SK-N-SH (cell line): ENCODE measurements around the gene RAB5B. TPM values are rescaled to one million over a fixed set of nuclear protein-coding genes. Genes with fewer than 3 reads are reported as not detected.

ENCODE experiments used
- CTCF ChIA-PET: fragments of 300-600, 350-600 bp; formaldehyde crosslinking; extraction: SDS; loops from one replicate; lab custom pipeline; 2021; lab: Yijun Ruan, JAX
- POLR2A ChIA-PET: fragments of 350-600 bp; sonication (Branson Sonifier 250); formaldehyde crosslinking; extraction: SDS; loops from one replicate; lab custom pipeline; 2020; ENCODE audit warnings: antibody characterized with exemption, inconsistent platforms; lab: Yijun Ruan, JAX
- DNase-seq: peaks from one replicate; pipeline ENCODE4 v3.0.0; 2012
- H2AFZ ChIP-seq: fragments of 200-600 bp; sonication (generic); 2 replicates; pipeline ENCODE4 v1.8.1; 2016; ENCODE audit warnings: antibody characterized with exemption, mild to moderate bottlenecking, low read depth
- H3F3A ChIP-seq: fragments of 200-600 bp; sonication (generic); replicated peaks from 2 replicates; pipeline ENCODE3; 2016; ENCODE audit warnings: antibody characterized with exemption, mild to moderate bottlenecking; ENCODE audit not compliant: insufficient read depth
- H3K27ac ChIP-seq, 2 experiments: fragments of 200-500 bp in 1 of 2; fragments of 200-600 bp in 1 of 2; sonication (Bioruptor generic) in 1 of 2; sonication (generic), shearing (Covaris generic) in 1 of 2; 2 replicates each; pipeline versions ENCODE4 v1.5.1 to v1.6.1; 2014 to 2016; ENCODE audit warnings: low read depth in 2 of 2, inconsistent platforms in 1 of 2, low read length in 1 of 2, mild to moderate bottlenecking in 1 of 2, mixed read lengths in 1 of 2
- H3K27me3 ChIP-seq: fragments of 200-600 bp; sonication (generic), shearing (Covaris generic); 2 replicates; pipeline ENCODE4 v1.6.1; 2016; ENCODE audit warnings: mixed run types; ENCODE audit not compliant: insufficient read depth
- H3K36me3 ChIP-seq, 2 experiments: fragments of 200-500 bp in 1 of 2; fragments of 200-600 bp in 1 of 2; sonication (Bioruptor generic) in 1 of 2; sonication (generic) in 1 of 2; replicated peaks in 1 of 2; 2 replicates each; pipeline versions ENCODE3 to v1.5.1; 2014 to 2016; ENCODE audit warnings: low read length in 1 of 2, mild to moderate bottlenecking in 1 of 2; ENCODE audit not compliant: insufficient read depth in 2 of 2, control insufficient read depth in 1 of 2
- H3K4me1 ChIP-seq, 2 experiments: fragments of 200-500 bp in 1 of 2; fragments of 200-600 bp in 1 of 2; sonication (Bioruptor generic) in 1 of 2; sonication (generic), shearing (Covaris generic) in 1 of 2; 2 replicates each; pipeline versions ENCODE4 v1.5.1 to v1.6.1; 2014 to 2016; ENCODE audit warnings: low read depth in 1 of 2, low read length in 1 of 2, mixed run types in 1 of 2; ENCODE audit not compliant: insufficient read depth in 2 of 2, control insufficient read depth in 1 of 2
- H3K4me2 ChIP-seq: fragments of 200-600 bp; sonication (generic), shearing (Covaris generic); 2 replicates; pipeline ENCODE4 v1.6.1; 2017; ENCODE audit warnings: mixed run types
- H3K4me3 ChIP-seq, 2 experiments: fragments of 200-500 bp in 1 of 2; fragments of 200-600 bp in 1 of 2; sonication (Bioruptor generic) in 1 of 2; sonication (generic), shearing (Covaris generic) in 1 of 2; 2 replicates each; pipeline versions ENCODE4 v1.5.1 to v1.8.1; 2014 to 2016; ENCODE audit warnings: low read depth in 2 of 2, inconsistent platforms in 1 of 2, low read length in 1 of 2, mild to moderate bottlenecking in 1 of 2, mixed read lengths in 1 of 2, moderate library complexity in 1 of 2
- H3K79me2 ChIP-seq: fragments of 200-600 bp; sonication (generic); 2 replicates; pipeline ENCODE4 v1.8.1; 2017; ENCODE audit warnings: mild to moderate bottlenecking; ENCODE audit not compliant: insufficient read depth
- H3K9ac ChIP-seq: fragments of 200-600 bp; sonication (generic); 2 replicates; pipeline ENCODE4 v1.6.1; 2017; ENCODE audit warnings: mixed run types
- H3K9me2 ChIP-seq: fragments of 200-600 bp; sonication (generic); 2 replicates; pipeline ENCODE4 v1.6.1; 2017; ENCODE audit warnings: mixed run types
- H3K9me3 ChIP-seq: fragments of 200-600 bp; sonication (generic); 2 replicates; pipeline ENCODE4 v1.6.1; 2017; ENCODE audit warnings: mixed run types, mild to moderate bottlenecking, moderate library complexity
- H4K20me1 ChIP-seq: fragments of 200-600 bp; sonication (generic); 2 replicates; pipeline ENCODE4 v1.6.1; 2017; ENCODE audit warnings: mild to moderate bottlenecking, mixed run types; ENCODE audit not compliant: insufficient read depth
- CHD2 ChIP-seq: fragments of 150-350 bp; IDR thresholded peaks from 2 replicates; pipeline ENCODE4 v1.6.1; 2018; ENCODE audit warnings: low read length; ENCODE audit not compliant: partially characterized antibody
- ELF1 ChIP-seq: IDR thresholded peaks from 2 replicates; pipeline ENCODE4 v1.4.0; 2012
- FOSL2 ChIP-seq: IDR thresholded peaks from 2 replicates; pipeline ENCODE4 v1.4.0; 2012; ENCODE audit warnings: low read depth, mild to moderate bottlenecking, moderate library complexity, borderline replicate concordance
- FOXJ3 ChIP-seq: sonication (generic); formaldehyde crosslinking; IDR thresholded peaks from 2 replicates; pipeline ENCODE4 v1.5.1; 2020; ENCODE audit warnings: mild to moderate bottlenecking, missing genetic modification reagents
- FOXM1 ChIP-seq: IDR thresholded peaks from 2 replicates; pipeline ENCODE4 v1.4.0; 2012; ENCODE audit warnings: low read depth, mild to moderate bottlenecking
- JUND ChIP-seq: IDR thresholded peaks from 2 replicates; pipeline ENCODE4 v1.4.0; 2012
- NFIC ChIP-seq: IDR thresholded peaks from 2 replicates; pipeline ENCODE4 v1.4.0; 2012; ENCODE audit warnings: borderline replicate concordance
- NRF1 ChIP-seq: IDR thresholded peaks from 2 replicates; pipeline ENCODE4 v1.6.1; 2012; ENCODE audit warnings: low read depth, mild to moderate bottlenecking, low read length
- SIN3A ChIP-seq: IDR thresholded peaks from 2 replicates; pipeline ENCODE4 v1.6.1; 2012; ENCODE audit warnings: low read depth, mild to moderate bottlenecking, low read length, moderate library complexity, borderline replicate concordance
- TCF12 ChIP-seq: IDR thresholded peaks from 2 replicates; pipeline ENCODE4 v1.4.0; 2012
- TEAD4 ChIP-seq: IDR thresholded peaks from 2 replicates; pipeline ENCODE4 v1.4.0; 2012; ENCODE audit warnings: mild to moderate bottlenecking, borderline replicate concordance; ENCODE audit not compliant: insufficient read depth
- USF2 ChIP-seq: fragments of 150-350 bp; IDR thresholded peaks from 2 replicates; pipeline ENCODE4 v1.6.1; 2017; ENCODE audit warnings: antibody characterized with exemption, low read length, low read depth, borderline replicate concordance
- YY1 ChIP-seq: IDR thresholded peaks from 2 replicates; pipeline ENCODE4 v1.4.0; 2012; ENCODE audit warnings: low read depth, mild to moderate bottlenecking
- WGBS: methylation state at CpG from one replicate; pipeline ENCODE4 v1.1.6; 2017; ENCODE audit warnings: low lambda C conversion rate; 5-methylcytosine and 5-hydroxymethylcytosine counted together
- polyA plus RNA-seq, 3 experiments: library from polyadenylated mRNA; depleted of rRNA; stranded (reverse); fragments of >200 nt; gene quantifications; 2 replicates each; pipeline ENCODE4 v1.2.3, GENCODE V29; 2012
- TF ChIP-seq, protein P1 (sequence below): IDR thresholded peaks from 2 replicates; pipeline ENCODE4 v1.6.1; 2012; ENCODE audit warnings: mild to moderate bottlenecking, low read depth, low read length, moderate library complexity
- TF ChIP-seq, protein P2 (sequence below): IDR thresholded peaks from 2 replicates; pipeline ENCODE4 v1.4.0; 2012; ENCODE audit warnings: low read depth
- TF ChIP-seq, protein P3 (sequence below): fragments of 200-600 bp; sonication (generic); IDR thresholded peaks from 2 replicates; pipeline ENCODE4 v1.6.1; 2017; ENCODE audit warnings: antibody characterized with exemption, mild to moderate bottlenecking, moderate library complexity

The RAB5B gene
- polyA plus RNA-seq, 1 of the 3 experiments (the other 2 are of a cell fraction), result 54.0 TPM

DNA sequence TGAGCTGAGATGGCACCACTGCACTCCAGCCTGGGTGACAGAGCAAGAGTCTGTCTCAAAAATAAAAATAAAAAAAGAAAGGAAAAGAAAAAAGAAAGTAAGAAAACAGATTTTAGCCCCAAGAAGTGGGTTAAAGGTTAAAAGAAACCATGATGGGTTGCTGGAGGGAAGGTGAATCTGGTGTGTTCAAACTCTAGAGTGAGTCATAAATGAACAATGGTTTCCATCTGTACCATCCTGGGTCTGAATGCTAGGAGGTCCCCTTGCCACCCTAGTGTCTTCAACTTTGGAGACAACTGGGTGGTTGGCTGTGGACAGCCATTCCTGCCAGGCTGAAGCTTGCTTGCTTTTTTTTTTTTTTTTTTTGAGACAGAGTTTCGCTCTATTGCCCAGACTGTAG lies 66.3 kb downstream of the RAB5B start:
- H4K20me1 ChIP-seq, result peaks cover 14% of the 10 kb centered on the region
- H3K4me2 ChIP-seq, result no peak overlapping the region
- TF ChIP-seq, protein P1, sequence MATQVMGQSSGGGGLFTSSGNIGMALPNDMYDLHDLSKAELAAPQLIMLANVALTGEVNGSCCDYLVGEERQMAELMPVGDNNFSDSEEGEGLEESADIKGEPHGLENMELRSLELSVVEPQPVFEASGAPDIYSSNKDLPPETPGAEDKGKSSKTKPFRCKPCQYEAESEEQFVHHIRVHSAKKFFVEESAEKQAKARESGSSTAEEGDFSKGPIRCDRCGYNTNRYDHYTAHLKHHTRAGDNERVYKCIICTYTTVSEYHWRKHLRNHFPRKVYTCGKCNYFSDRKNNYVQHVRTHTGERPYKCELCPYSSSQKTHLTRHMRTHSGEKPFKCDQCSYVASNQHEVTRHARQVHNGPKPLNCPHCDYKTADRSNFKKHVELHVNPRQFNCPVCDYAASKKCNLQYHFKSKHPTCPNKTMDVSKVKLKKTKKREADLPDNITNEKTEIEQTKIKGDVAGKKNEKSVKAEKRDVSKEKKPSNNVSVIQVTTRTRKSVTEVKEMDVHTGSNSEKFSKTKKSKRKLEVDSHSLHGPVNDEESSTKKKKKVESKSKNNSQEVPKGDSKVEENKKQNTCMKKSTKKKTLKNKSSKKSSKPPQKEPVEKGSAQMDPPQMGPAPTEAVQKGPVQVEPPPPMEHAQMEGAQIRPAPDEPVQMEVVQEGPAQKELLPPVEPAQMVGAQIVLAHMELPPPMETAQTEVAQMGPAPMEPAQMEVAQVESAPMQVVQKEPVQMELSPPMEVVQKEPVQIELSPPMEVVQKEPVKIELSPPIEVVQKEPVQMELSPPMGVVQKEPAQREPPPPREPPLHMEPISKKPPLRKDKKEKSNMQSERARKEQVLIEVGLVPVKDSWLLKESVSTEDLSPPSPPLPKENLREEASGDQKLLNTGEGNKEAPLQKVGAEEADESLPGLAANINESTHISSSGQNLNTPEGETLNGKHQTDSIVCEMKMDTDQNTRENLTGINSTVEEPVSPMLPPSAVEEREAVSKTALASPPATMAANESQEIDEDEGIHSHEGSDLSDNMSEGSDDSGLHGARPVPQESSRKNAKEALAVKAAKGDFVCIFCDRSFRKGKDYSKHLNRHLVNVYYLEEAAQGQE, result no peak
- TF ChIP-seq FOXM1 (no peak), NRF1 (no peak), USF2 (no peak), FOXJ3 (no peak), ELF1 (no peak), TCF12 (no peak), SIN3A (no peak), YY1 (no peak), FOSL2 (no peak), JUND (no peak), NFIC (no peak), TEAD4 (no peak), CHD2 (no peak)
- TF ChIP-seq, protein P2, sequence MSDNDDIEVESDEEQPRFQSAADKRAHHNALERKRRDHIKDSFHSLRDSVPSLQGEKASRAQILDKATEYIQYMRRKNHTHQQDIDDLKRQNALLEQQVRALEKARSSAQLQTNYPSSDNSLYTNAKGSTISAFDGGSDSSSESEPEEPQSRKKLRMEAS, result no peak
- TF ChIP-seq, protein P3, sequence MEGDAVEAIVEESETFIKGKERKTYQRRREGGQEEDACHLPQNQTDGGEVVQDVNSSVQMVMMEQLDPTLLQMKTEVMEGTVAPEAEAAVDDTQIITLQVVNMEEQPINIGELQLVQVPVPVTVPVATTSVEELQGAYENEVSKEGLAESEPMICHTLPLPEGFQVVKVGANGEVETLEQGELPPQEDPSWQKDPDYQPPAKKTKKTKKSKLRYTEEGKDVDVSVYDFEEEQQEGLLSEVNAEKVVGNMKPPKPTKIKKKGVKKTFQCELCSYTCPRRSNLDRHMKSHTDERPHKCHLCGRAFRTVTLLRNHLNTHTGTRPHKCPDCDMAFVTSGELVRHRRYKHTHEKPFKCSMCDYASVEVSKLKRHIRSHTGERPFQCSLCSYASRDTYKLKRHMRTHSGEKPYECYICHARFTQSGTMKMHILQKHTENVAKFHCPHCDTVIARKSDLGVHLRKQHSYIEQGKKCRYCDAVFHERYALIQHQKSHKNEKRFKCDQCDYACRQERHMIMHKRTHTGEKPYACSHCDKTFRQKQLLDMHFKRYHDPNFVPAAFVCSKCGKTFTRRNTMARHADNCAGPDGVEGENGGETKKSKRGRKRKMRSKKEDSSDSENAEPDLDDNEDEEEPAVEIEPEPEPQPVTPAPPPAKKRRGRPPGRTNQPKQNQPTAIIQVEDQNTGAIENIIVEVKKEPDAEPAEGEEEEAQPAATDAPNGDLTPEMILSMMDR, result no peak
- H3K9ac ChIP-seq, result no peak overlapping the region
- H3F3A ChIP-seq, result peaks cover 22% of the 10 kb centered on the region
- DNase-seq, result no peak
- H3K9me3 ChIP-seq, result no peaks in the 10 kb centered on the region
- H2AFZ ChIP-seq, result no peak overlapping the region
- no peak overlapping the region for H3K4me3 ChIP-seq
- peaks cover 26 to 29% of the 10 kb centered on the region in 2 experiments for H3K36me3 ChIP-seq
- H3K4me1 ChIP-seq, result peaks cover 6 to 10% of the 10 kb centered on the region in 2 experiments
- H3K27me3 ChIP-seq, result no peaks in the 10 kb centered on the region
- CTCF ChIA-PET, result interaction anchor here (0.8 to 5.1 kb wide), 9 partner anchors 11 to 302 kb away, joined by 3 to 46 read pairs (median 5); partner anchors contain the start of genes IKZF4, PYM1 and SUOX
- H3K9me2 ChIP-seq, result no peaks in the 10 kb centered on the region
- H3K27ac ChIP-seq, result no peak overlapping the region
- H3K79me2 ChIP-seq, result peaks cover 22% of the 10 kb centered on the region
- POLR2A ChIA-PET, result interaction anchor here (1.1 to 2.0 kb wide), 3 partner anchors 19 to 78 kb away, joined by 3 to 6 read pairs (median 4); partner anchors contain the start of genes IKZF4 and ZC3H10
- 92% methylated on average over 1 of the region's 1 CpG for WGBS
